TTC549 (cell line): Measurements from ENCODE around the gene PRCC.
"Not testable (repeated sequence)": the region's sequence is repeated elsewhere in the genome, so short reads cannot be mapped to it uniquely, and the experiment has no call there.

Experiments
- FAIRE-seq: peaks from 2 replicates; lab custom pipeline; 2012; peaks lifted over from hg19 to GRCh38; lab: Jason Lieb, UNC

PRCC gene

GRCh38 chr1:156765136-156765535 is 2.2 kb upstream of the PRCC start:
- not testable (repeated sequence) for FAIRE-seq

- no peak for FAIRE-seq
These were observed 1.7 kb upstream of the PRCC start for GRCh38 chr1:156765666-156766065.

GRCh38 chr1:156766298-156767100 is 836 bp upstream of the PRCC start:
- FAIRE-seq, result no peak

GRCh38 chr1:156767879-156768604 is 707 bp downstream of the PRCC start:
- FAIRE-seq, result no peak

GRCh38 chr1:156768610-156769295 is 1.4 kb downstream of the PRCC start:
- no peak for FAIRE-seq

GRCh38 chr1:156772222-156772621 is 4.9 kb downstream of the PRCC start:
- no peak for FAIRE-seq

GRCh38 chr1:156772728-156773497 is 5.6 kb downstream of the PRCC start:
- FAIRE-seq, result no peak

GRCh38 chr1:156773607-156774006 is 6.3 kb downstream of the PRCC start:
- FAIRE-seq, result no peak

GRCh38 chr1:156775799-156776198 is 8.5 kb downstream of the PRCC start:
- FAIRE-seq, result no peak

GRCh38 chr1:156776942-156777341 is 9.6 kb downstream of the PRCC start:
- FAIRE-seq, result no peak

- no peak for FAIRE-seq
These were observed 10.2 kb downstream of the PRCC start for GRCh38 chr1:156777573-156777972.

GRCh38 chr1:156781585-156782186 is 14.4 kb downstream of the PRCC start:
- FAIRE-seq, result no peak

GRCh38 chr1:156785458-156785857 is 18.1 kb downstream of the PRCC start:
- FAIRE-seq, result no peak

- FAIRE-seq, result no peak
These were observed 19.3 kb downstream of the PRCC start for GRCh38 chr1:156786640-156787039.

- no peak for FAIRE-seq
These were observed 20.8 kb downstream of the PRCC start for GRCh38 chr1:156788136-156788535.

- FAIRE-seq, result no peak
These were observed 22.4 kb downstream of the PRCC start for GRCh38 chr1:156789621-156790318.

GRCh38 chr1:156794506-156795373 is 27.4 kb downstream of the PRCC start:
- FAIRE-seq, result no peak

- FAIRE-seq, result no peak
These were observed 28.0 kb downstream of the PRCC start for GRCh38 chr1:156795374-156795733.

GRCh38 chr1:156795787-156796186 is 28.5 kb downstream of the PRCC start:
- FAIRE-seq, result no peak

- FAIRE-seq, result no peak
These were observed 29.2 kb downstream of the PRCC start for GRCh38 chr1:156796340-156797097.
